Fibroblast of lung (primary cell): ENCODE results near the gene CDYL. TPM values are rescaled to one million over a fixed set of nuclear protein-coding genes. Genes with fewer than 3 reads are reported as not detected.

ENCODE experiments used
- DNase-seq, 2 donors: peaks; one replicate each; pipeline versions ENCODE4 v3.0.0 to v3.0.0-alpha.2; 2010; ENCODE audit warnings: low read depth in 2 of 2
- H2AFZ ChIP-seq: 2 replicates; pipeline ENCODE4 v1.5.1; 2012; ENCODE audit warnings: low read length, control low read depth, inconsistent platforms
- H3K27ac ChIP-seq: 2 replicates; pipeline ENCODE4 v1.5.1; 2011; ENCODE audit warnings: low read length, control low read depth; ENCODE audit not compliant: insufficient read depth
- H3K27me3 ChIP-seq: 2 replicates; pipeline ENCODE4 v1.5.1; 2011; ENCODE audit warnings: mild to moderate bottlenecking, low read length; ENCODE audit not compliant: control insufficient read depth, insufficient read depth
- H3K36me3 ChIP-seq: 2 replicates; pipeline ENCODE4 v1.5.1; 2011; ENCODE audit warnings: low read length; ENCODE audit not compliant: control insufficient read depth, insufficient read depth
- H3K4me1 ChIP-seq: 2 replicates; pipeline ENCODE4 v1.5.1; 2011; ENCODE audit warnings: low read length; ENCODE audit not compliant: control insufficient read depth, insufficient read depth; ENCODE audit errors: extremely low read depth
- H3K4me2 ChIP-seq: 2 replicates; pipeline ENCODE4 v1.5.1; 2011; ENCODE audit warnings: low read length, control low read depth; ENCODE audit not compliant: insufficient read depth; ENCODE audit errors: extremely low read depth
- H3K4me3 ChIP-seq, 4 experiments: fragments of 200-600 bp in 1 of 4; sonication (generic) in 1 of 4; replicated peaks in 1 of 4; 2 replicates each; pipeline ENCODE4 v1.5.1; 2011 to 2016; ENCODE audit warnings: low read length in 4 of 4, low read depth in 3 of 4, mild to moderate bottlenecking in 3 of 4, control low read depth in 2 of 4, inconsistent platforms in 1 of 4, mixed read lengths in 1 of 4; ENCODE audit not compliant: insufficient read depth in 1 of 4; ENCODE audit errors: control extremely low read depth in 1 of 4
- H3K79me2 ChIP-seq: 2 replicates; pipeline ENCODE4 v1.5.1; 2012; ENCODE audit warnings: mild to moderate bottlenecking, low read length, inconsistent platforms; ENCODE audit not compliant: control insufficient read depth, insufficient read depth
- H3K9ac ChIP-seq: 2 replicates; pipeline ENCODE4 v1.5.1; 2011; ENCODE audit warnings: mild to moderate bottlenecking, low read length, control low read depth; ENCODE audit not compliant: insufficient read depth
- H3K9me3 ChIP-seq: 2 replicates; pipeline ENCODE4 v1.5.1; 2012; ENCODE audit warnings: low read depth, low read length; ENCODE audit not compliant: control insufficient read depth, insufficient read depth
- H4K20me1 ChIP-seq: 2 replicates; pipeline ENCODE4 v1.5.1; 2011; ENCODE audit warnings: low read length; ENCODE audit not compliant: control insufficient read depth, insufficient read depth; ENCODE audit errors: extremely low read depth
- CTCF ChIP-seq, 2 donors: IDR thresholded peaks in 1 of 2; conservative IDR thresholded peaks in 1 of 2; 1 replicate in 1 of 2; 2 replicates in 1 of 2; pipeline ENCODE4 v1.5.1; 2011 to 2012; ENCODE audit warnings: low read length in 2 of 2, control low read depth in 1 of 2, inconsistent platforms in 1 of 2, low read depth in 1 of 2, mild to moderate bottlenecking in 1 of 2
- EZH2 ChIP-seq: IDR thresholded peaks from 2 replicates; pipeline ENCODE4 v1.5.1; 2012; ENCODE audit warnings: low read length, control low read depth, mild to moderate bottlenecking; ENCODE audit errors: missing control alignments
- polyA plus RNA-seq, 2 donors: library from polyadenylated mRNA; depleted of rRNA in 1 of 2; stranded (reverse) in 1 of 2; unstranded in 1 of 2; fragments of >200 nt; gene quantifications; 2 replicates each; pipeline ENCODE4 v1.2.1, GENCODE V29; 2011 to 2012; ENCODE audit warnings: missing spikeins in 1 of 2
- total RNA-seq: library from RNA; depleted of rRNA; stranded (reverse); fragments of >200 nt; gene quantifications from 2 replicates; pipeline ENCODE4 v1.2.1, GENCODE V29; 2014

The CDYL gene
- total and polyA plus RNA-seq, 2 donors (not counting 1 experiment from before 2014, with no cell fraction given), result 20.6 to 24.9 TPM

GRCh38 chr6:4879741-4880275 is 103.6 kb downstream of the CDYL start:
- Histone ChIP-seq H3K4me2 (no peak overlapping the region), H3K79me2 (peaks cover 30% of the 10 kb centered on the region), H4K20me1 (no peaks in the 10 kb centered on the region), H3K9ac (no peak overlapping the region), H3K27ac (no peak overlapping the region), H3K4me3 (no peak overlapping the region), H3K4me1 (no peaks in the 10 kb centered on the region), H3K27me3 (no peaks in the 10 kb centered on the region), H3K9me3 (no peaks in the 10 kb centered on the region), H2AFZ (no peak overlapping the region), H3K36me3 (no peaks in the 10 kb centered on the region)
- DNase-seq, result no peak
- TF ChIP-seq CTCF (conservative IDR thresholded peaks at IDR 0.05 in 1 of 2, IDR thresholded peaks at IDR 0.05 in 1 of 2; ENCODE audit: low read depth in 1 of 2, low read length in 2 of 2) (no peak), EZH2 (no peak)

- no peak overlapping the region for H3K9ac ChIP-seq
- no peak overlapping the region for H3K4me2 ChIP-seq
- H3K27me3 ChIP-seq, result no peaks in the 10 kb centered on the region
- no peak overlapping the region for H3K4me3 ChIP-seq
- no peak for TF ChIP-seq CTCF (conservative IDR thresholded peaks at IDR 0.05 in 1 of 2, IDR thresholded peaks at IDR 0.05 in 1 of 2; ENCODE audit: low read depth in 1 of 2, low read length in 2 of 2)
- no peak for TF ChIP-seq EZH2
- no peaks in the 10 kb centered on the region for H3K4me1 ChIP-seq
- H3K79me2 ChIP-seq, result peaks cover 31% of the 10 kb centered on the region
- H4K20me1 ChIP-seq, result no peaks in the 10 kb centered on the region
- no peaks in the 10 kb centered on the region for H3K9me3 ChIP-seq
- no peak overlapping the region for H2AFZ ChIP-seq
- no peak for DNase-seq
- no peaks in the 10 kb centered on the region for H3K36me3 ChIP-seq
- no peak overlapping the region for H3K27ac ChIP-seq
Observed at GRCh38 chr6:4880363-4880762, 104.2 kb downstream of the CDYL start.

- H3K9ac ChIP-seq, result no peak overlapping the region
- no peak overlapping the region for H3K4me3 ChIP-seq
- H3K4me1 ChIP-seq, result no peaks in the 10 kb centered on the region
- peaks cover 23% of the 10 kb centered on the region for H3K79me2 ChIP-seq
- no peak overlapping the region for H3K4me2 ChIP-seq
- no peaks in the 10 kb centered on the region for H3K9me3 ChIP-seq
- no peaks in the 10 kb centered on the region for H3K27me3 ChIP-seq
- H4K20me1 ChIP-seq, result no peaks in the 10 kb centered on the region
- no peak overlapping the region for H2AFZ ChIP-seq
- TF ChIP-seq EZH2, result no peak
- no peak for TF ChIP-seq CTCF (conservative IDR thresholded peaks at IDR 0.05 in 1 of 2, IDR thresholded peaks at IDR 0.05 in 1 of 2; ENCODE audit: low read depth in 1 of 2, low read length in 2 of 2)
- no peaks in the 10 kb centered on the region for H3K36me3 ChIP-seq
- no peak overlapping the region for H3K27ac ChIP-seq
- no peak for DNase-seq
Observed at GRCh38 chr6:4883298-4883697, 107.1 kb downstream of the CDYL start.
